ENCODE results near the gene TMEM214. TPM values are rescaled to one million over a fixed set of nuclear protein-coding genes. Genes with fewer than 3 reads are reported as not detected.

The TMEM214 gene
- total and polyA plus RNA-seq, 2 of the 8 experiments (the other 6 are each of a cell fraction or from before 2014, with no cell fraction given), result 49.7 to 71.0 TPM

DNA sequence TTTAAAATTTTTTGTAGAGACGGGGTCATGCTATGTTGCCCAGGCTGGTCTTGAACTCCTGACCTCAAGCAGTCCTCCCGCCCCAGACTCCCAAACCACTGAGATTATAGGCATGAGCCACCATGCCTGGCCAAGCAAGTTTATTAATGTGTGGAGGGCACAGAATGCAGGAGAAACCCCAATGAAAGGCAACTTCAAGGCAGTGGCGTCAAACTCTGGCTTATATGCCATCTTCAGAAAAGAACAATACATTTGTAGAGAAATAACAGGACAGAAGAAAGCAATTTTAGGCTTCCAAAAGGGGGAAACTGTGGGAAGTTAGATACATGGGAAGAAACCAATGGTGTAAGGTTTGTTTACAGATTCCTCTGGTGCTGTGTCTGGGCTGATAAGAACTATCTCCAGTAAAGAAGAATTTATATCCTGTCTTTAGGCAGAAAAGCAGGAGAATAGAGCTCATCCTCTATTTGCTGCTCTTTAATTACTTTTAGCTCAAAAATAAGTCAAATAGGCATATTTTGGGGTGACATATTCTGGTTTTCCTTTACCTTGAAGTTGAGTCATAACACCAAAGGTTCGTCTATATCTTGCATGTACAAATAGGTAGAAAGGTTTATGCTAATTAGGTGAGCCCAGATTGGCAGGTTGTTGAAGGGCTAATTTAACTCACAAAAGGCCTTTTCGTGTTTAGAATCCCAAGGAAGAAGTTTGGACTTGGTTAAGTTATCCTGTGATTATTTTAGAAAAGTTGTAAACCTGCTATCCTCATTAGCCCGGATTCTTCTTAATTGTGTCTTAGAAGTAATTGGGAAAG, 26.0 kb upstream of the TMEM214 start:
- no peak overlapping the region for H4K91ac ChIP-seq (replicated peaks; ENCODE audit: insufficient read length, low read length)
- no peak overlapping the region for H3K4me2 ChIP-seq (ENCODE audit: insufficient read depth in 1 of 2, low read depth in 2 of 2, low read length in 2 of 2)
- no peak overlapping the region for H4K8ac ChIP-seq (ENCODE audit: extremely low read depth, insufficient read depth, low read length)
- no peaks in the 10 kb centered on the region for H3K79me2 ChIP-seq (ENCODE audit: control insufficient read depth in 1 of 2, insufficient read depth in 2 of 2, low read length in 2 of 2)
- no peak overlapping the region for H2BK120ac ChIP-seq (replicated peaks; ENCODE audit: low read depth, low read length)
- no peak overlapping the region for H3K18ac ChIP-seq (ENCODE audit: extremely low read depth, low read length)
- DNase-seq (ENCODE audit: low read depth in 1 of 2, low spot score in 2 of 2) (no peak), FAIRE-seq (no peak)
- no peak overlapping the region for H3K4me3 ChIP-seq (ENCODE audit: extremely low read depth in 1 of 4, insufficient read depth in 2 of 4, low read depth in 3 of 4, low read length in 4 of 4)
- H2BK5ac ChIP-seq (ENCODE audit: low read depth, low read length), result no peak overlapping the region
- H3K23me2 ChIP-seq (ENCODE audit: low read depth, low read length), result no peaks in the 10 kb centered on the region
- H4K20me1 ChIP-seq (replicated peaks in 1 of 2; ENCODE audit: control insufficient read depth in 1 of 2, insufficient read depth in 2 of 2, low read length in 2 of 2), result no peaks in the 10 kb centered on the region
- 0 out of 7 replicates have a peak, but pooled peaks cover 0 to under 1% (median 0%) of the 10 kb centered on the region in 4 experiments for H3K4me1 ChIP-seq (replicated peaks in 1 of 4; ENCODE audit: control insufficient read depth in 3 of 4, insufficient read depth in 4 of 4, low read length in 3 of 4)
- H2BK12ac ChIP-seq (ENCODE audit: low read depth, low read length), result no peak overlapping the region
- no peaks in the 10 kb centered on the region for H3K9me3 ChIP-seq (ENCODE audit: insufficient read depth in 2 of 2, low read depth in 1 of 2, low read length in 1 of 2)
- no peak overlapping the region for H3K9ac ChIP-seq (replicated peaks in 1 of 4; ENCODE audit: extremely low read depth in 1 of 4, low read depth in 3 of 4, low read length in 3 of 4)
- 86% methylated on average over 6 of the region's 6 CpGs; no CpG with 5 or more reads in 1 of the 2 experiments for WGBS, 2 experiments (ENCODE audit: extremely low coverage in 1 of 2, insufficient coverage in 1 of 2, insufficient read length in 1 of 2, insufficient replicate concordance in 2 of 2, low coverage in 1 of 2, low lambda C conversion rate in 2 of 2, missing lambda C conversion rate in 1 of 2)
- H3K79me1 ChIP-seq (ENCODE audit: low read depth, low read length), result no peaks in the 10 kb centered on the region; the same call in 1 of the 2 replicates
- no peaks in the 10 kb centered on the region for H3K36me3 ChIP-seq (ENCODE audit: control insufficient read depth in 2 of 4, insufficient read depth in 4 of 4, low read length in 3 of 4)
- H2AFZ ChIP-seq (ENCODE audit: low read length), result no peak overlapping the region
- H3K56ac ChIP-seq (replicated peaks; ENCODE audit: insufficient read length, low read depth, low read length), result no peak overlapping the region
- no peak overlapping the region for H4K5ac ChIP-seq (ENCODE audit: insufficient read length, low read depth, low read length)
- no peak for TF ChIP-seq RFX5 (IDR thresholded peaks at IDR 0.05; ENCODE audit: borderline replicate concordance, low read depth, low read length)
- CTCF ChIA-PET (ENCODE audit: partially characterized antibody), result interaction anchor here (1.0 to 1.9 kb wide), 5 partner anchors 10 to 160 kb away, joined by 3 to 7 read pairs (median 5); partner anchors contain the start of gene TMEM214
- H2BK20ac ChIP-seq (ENCODE audit: low read length), result no peak overlapping the region
- no peak overlapping the region for H3K4ac ChIP-seq (replicated peaks; ENCODE audit: insufficient read length, low read depth, low read length)
- H2AK5ac ChIP-seq (ENCODE audit: low read depth, low read length), result no peak overlapping the region
- no peak overlapping the region for H3K23ac ChIP-seq (ENCODE audit: insufficient read length)
- POLR2A ChIA-PET (ENCODE audit: partially characterized antibody), result no interaction called here
- H3K27ac ChIP-seq (ENCODE audit: low read depth, low read length), result no peak overlapping the region
- H2BK15ac ChIP-seq (ENCODE audit: low read length), result no peak overlapping the region
- H3K27me3 ChIP-seq (replicated peaks in 1 of 4; ENCODE audit: control insufficient read depth in 3 of 4, extremely low read depth in 1 of 4, insufficient read depth in 3 of 4, low read length in 3 of 4), result no peaks in the 10 kb centered on the region; a peak in 2 of 7 replicates
- H3K14ac ChIP-seq (ENCODE audit: insufficient read length), result no peak overlapping the region

All from H1 (cell line).